ENCODE measurements around the gene IDH3G. TPM values are rescaled to one million over a fixed set of nuclear protein-coding genes. Genes with fewer than 3 reads are reported as not detected.
A peak's percentile ranks its signal among the peaks of the same experiment; 100 is the strongest.
"Not testable (repeated sequence)": the region's sequence is repeated elsewhere in the genome, so short reads cannot be mapped to it uniquely, and the experiment has no call there.

Gene IDH3G
- total and polyA plus RNA-seq, 5 donors: 60.6 to 68.6 (median 66.9) TPM

DNA sequence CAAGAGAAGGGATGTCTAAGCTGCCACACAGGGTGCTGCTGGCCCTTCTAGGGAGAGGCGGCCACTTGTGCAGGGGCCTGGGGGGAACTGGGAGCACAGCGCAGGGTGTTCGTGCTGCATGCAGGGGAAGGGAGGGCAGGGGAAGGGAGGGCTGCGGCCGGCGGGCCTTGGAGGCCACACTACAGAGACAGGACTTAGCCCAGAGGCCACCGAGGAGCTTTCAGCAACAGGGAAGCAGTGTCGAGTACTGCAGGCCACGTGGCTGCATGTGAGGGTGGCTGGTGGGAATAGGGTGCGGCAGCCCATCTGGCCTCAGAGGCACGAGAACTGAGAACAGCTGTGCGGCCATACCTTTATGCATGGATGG, 49.1 kb downstream of the IDH3G start:
- H3K4me3 ChIP-seq (ENCODE audit: low read length); H3K9me3 ChIP-seq (ENCODE audit: control insufficient read depth, low read length); DNase-seq; H3K27me3 ChIP-seq (ENCODE audit: control insufficient read depth, insufficient read depth); intact Hi-C loops (cut with DNase I); H3K27ac ChIP-seq (ENCODE audit: low read length); ATAC-seq; H3K4me1 ChIP-seq (ENCODE audit: control insufficient read depth, insufficient read depth, low read length): not testable (repeated sequence)
- WGBS: 25% methylated on average over 12 of the region's 12 CpGs

DNA sequence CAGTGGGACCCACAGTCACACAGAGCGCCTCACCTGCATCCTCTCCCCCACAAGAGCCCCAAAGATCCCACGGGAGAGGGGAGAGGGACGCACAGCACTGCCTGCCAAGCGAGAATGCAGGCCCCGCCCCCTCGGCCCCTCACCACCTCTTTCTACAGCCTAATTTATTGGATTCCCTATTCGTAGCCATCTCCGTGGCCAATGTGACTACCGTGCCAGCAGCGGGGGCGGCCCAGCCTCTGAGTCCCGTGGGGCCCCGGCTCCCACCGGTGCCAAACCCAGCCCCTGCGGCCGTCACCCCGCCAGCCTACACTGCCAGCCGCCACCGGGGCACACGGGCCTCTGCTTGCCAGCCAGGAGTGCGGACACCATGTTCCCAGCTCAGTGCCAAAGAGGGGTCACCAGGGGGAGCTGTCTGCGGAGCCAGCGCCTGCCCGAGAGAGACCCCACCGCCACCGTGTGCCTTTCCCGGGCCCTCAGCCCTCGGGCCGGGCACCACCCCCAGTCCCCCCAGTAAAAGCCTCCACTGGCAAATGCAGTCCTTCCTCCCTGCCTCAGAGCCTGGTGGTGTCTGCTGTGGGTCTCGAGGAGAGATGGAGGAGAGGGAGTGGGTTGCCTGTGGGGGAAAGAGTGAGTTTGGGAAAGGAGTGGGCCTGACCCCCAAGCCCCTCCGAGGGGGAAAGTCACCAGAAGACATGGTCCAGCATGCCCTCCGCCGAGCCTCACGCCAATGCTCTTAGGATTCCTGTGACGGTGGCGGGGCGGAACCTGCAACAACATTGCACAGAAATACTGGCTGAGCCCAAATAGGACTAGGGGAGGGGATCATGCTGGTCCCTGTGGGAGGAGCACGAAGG, 49.7 kb downstream of the IDH3G start:
- no peak overlapping the region for H3K4me3 ChIP-seq (ENCODE audit: low read length)
- H3K27me3 ChIP-seq (ENCODE audit: control insufficient read depth, insufficient read depth): no peaks in the 10 kb centered on the region
- 9% methylated on average over 38 of the region's 38 CpGs for WGBS
- peak; percentile 48 to 73 (median 68) for DNase-seq
- no peak overlapping the region for H3K27ac ChIP-seq (ENCODE audit: low read length)
- H3K9me3 ChIP-seq (ENCODE audit: control insufficient read depth, low read length): no peaks in the 10 kb centered on the region
- H3K4me1 ChIP-seq (ENCODE audit: control insufficient read depth, insufficient read depth, low read length): no peaks in the 10 kb centered on the region
- intact Hi-C loops (cut with DNase I): no loop called here
- no peak for ATAC-seq

DNA sequence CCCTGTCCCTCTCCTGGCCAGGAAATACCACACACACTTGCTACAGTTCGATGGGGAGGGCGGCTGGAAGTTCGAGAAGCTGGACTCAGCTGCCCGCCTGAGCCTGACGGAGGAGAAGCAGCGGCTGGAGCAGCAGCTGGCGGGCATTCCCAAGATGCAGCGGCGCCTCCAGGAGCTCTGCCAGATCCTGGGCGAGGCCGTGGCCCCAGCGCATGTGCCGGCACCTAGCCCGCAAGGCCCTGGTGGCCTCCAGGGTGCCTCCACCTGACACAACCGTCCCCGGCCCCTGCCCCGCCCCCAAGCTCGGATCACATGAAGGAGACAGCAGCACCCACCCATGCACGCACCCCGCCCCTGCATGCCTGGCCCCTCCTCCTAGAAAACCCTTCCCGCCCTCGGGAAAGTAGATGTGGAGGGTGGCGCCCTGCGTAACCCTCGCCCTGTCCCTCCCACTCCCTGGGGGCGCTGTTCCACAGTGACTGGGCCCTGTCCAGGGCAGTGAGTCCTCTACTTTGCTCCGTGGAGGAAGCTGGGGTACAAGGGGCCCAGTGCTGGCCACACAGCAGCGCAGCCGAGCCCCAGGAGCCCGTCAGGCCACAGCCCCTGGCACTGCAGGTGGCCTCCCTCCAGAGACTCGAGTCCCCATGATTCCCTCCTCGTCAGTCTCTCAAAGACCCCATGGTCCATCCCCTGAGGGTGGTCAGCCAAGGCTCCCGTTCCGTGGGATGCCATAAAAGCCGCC, 50.5 kb downstream of the IDH3G start:
- intact Hi-C loops (cut with DNase I); H3K27ac ChIP-seq (ENCODE audit: low read length); H3K4me3 ChIP-seq (ENCODE audit: low read length); H3K4me1 ChIP-seq (ENCODE audit: control insufficient read depth, insufficient read depth, low read length); ATAC-seq; H3K9me3 ChIP-seq (ENCODE audit: control insufficient read depth, low read length); H3K27me3 ChIP-seq (ENCODE audit: control insufficient read depth, insufficient read depth): not testable (repeated sequence)
- 44% methylated on average over 31 of the region's 35 CpGs for WGBS
- peak; percentile 74 to 91 (median 89) for DNase-seq

DNA sequence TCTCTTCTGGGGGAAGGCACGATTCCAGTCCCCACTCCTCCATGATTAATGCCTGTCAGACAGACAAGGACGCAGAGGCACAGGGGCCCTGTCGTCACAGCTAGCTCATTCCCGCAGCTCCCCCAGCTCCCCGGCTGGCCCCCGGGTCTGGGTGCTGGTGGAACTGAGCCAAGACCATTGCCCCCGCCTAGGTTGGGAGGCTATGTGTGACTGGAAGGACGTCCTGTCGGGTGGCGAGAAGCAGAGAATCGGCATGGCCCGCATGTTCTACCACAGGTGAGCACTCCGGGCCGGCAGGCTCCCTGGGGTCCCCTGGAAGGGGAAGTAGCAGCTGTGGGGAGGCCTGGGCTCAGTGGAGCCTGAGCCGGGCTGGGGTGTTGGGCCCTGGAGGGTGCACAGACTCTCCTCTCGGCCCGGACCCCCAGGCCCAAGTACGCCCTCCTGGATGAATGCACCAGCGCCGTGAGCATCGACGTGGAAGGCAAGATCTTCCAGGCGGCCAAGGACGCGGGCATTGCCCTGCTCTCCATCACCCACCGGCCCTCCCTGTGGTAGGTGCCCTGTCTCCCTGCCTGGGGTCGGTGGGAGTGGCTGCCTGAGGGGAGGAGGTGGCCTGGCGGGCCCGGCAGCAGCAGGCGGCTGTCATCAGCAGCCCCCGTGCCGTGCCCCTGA, 51.2 kb downstream of the IDH3G start:
- H3K9me3 ChIP-seq (ENCODE audit: control insufficient read depth, low read length); H3K27me3 ChIP-seq (ENCODE audit: control insufficient read depth, insufficient read depth); H3K27ac ChIP-seq (ENCODE audit: low read length); ATAC-seq; intact Hi-C loops (cut with DNase I); H3K4me3 ChIP-seq (ENCODE audit: low read length); H3K4me1 ChIP-seq (ENCODE audit: control insufficient read depth, insufficient read depth, low read length): not testable (repeated sequence)
- 69% methylated on average over 30 of the region's 32 CpGs for WGBS
- peak in 1 of 3 donors; percentile 51 for DNase-seq

DNA sequence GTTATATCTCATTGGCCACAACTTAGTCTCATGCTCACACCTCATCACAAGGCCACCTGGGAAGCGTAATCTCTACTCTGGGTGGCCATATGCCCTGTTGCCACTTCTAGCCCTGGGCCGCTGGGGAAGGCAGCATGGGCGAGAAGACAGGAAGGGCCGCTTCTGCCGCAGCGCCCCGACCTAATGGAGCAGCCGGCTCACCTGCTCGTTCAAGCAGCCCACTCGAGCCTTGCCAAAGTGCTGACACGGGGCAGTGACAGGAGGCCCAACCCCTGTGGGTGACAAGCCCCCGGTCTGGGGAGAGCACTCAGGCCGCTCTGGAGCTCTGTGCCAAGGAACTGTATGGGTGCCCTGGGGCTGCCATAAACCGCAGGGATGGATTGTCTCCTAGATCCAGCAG, 52.1 kb downstream of the IDH3G start:
- intact Hi-C loops (cut with DNase I); ATAC-seq: not testable (repeated sequence)
- 96% methylated on average over 14 of the region's 14 CpGs for WGBS

DNA sequence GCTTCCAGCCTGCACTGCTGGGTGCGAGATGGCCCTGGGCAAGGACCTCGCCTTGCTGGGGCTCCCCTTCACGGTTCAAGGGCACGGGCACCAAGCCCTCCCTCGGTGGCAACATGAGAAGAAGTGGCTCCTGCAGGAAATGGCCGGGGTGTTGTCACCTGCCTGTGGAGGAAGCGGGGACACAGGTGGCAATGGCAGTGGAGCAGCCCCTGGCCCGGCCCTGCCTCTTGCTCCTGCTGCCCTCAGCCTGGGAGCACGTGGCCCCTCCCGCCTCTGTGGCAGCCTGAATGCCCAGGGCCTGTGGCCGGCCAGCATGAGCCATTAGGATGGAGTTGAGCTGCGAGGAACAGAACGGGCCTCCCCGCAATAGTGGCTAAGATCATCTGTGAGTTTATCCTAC, 52.7 kb downstream of the IDH3G start:
- ATAC-seq: no peak
- no peaks in the 10 kb centered on the region for H3K9me3 ChIP-seq (ENCODE audit: control insufficient read depth, low read length)
- no peak overlapping the region for H3K27ac ChIP-seq (ENCODE audit: low read length)
- H3K4me3 ChIP-seq (ENCODE audit: low read length): no peak overlapping the region
- no peaks in the 10 kb centered on the region for H3K27me3 ChIP-seq (ENCODE audit: control insufficient read depth, insufficient read depth)
- H3K4me1 ChIP-seq (ENCODE audit: control insufficient read depth, insufficient read depth, low read length): no peaks in the 10 kb centered on the region
- WGBS: 93% methylated on average over 14 of the region's 14 CpGs
- DNase-seq: peak in 1 of 3 donors; percentile 48
- intact Hi-C loops (cut with DNase I): no loop called here

More for the DNA sequence above, 52.1 kb downstream of the IDH3G start:
- not testable (repeated sequence) for H3K27ac ChIP-seq (ENCODE audit: low read length); H3K27me3 ChIP-seq (ENCODE audit: control insufficient read depth, insufficient read depth); H3K4me3 ChIP-seq (ENCODE audit: low read length); H3K4me1 ChIP-seq (ENCODE audit: control insufficient read depth, insufficient read depth, low read length); H3K9me3 ChIP-seq (ENCODE audit: control insufficient read depth, low read length)
- DNase-seq: peak in 1 of 3 donors; percentile 42

DNA sequence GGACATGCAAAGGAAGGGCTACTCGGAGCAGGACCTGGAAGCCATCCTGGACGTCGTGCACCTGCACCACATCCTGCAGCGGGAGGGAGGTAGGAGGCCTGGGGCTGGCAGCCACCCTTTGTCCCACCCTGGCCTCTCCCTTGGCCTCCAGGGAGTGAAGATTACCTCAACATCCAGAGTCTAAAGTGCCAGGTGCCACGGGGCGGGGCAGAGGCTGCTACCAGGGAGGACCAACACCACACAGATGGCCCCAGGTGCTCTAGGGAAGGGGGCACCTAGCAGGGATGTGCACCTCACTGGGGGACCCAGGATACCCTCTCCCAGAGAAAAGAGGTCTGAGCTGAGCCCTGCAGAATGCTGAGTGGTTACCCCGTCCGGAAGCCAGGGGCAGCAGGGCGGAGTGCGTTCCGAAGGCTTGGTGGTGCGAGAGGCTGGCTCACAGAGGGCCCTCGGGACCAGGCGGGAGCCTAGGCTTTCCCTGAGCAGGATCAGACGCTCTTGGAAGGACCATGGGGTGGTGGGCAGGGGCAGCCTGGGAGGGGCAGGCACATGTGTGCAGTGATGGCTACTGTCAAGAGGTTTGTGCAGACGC, 53.4 kb downstream of the IDH3G start:
- intact Hi-C loops (cut with DNase I): no loop called here
- DNase-seq (peak in 2 of 3 donors; percentile 46 to 49), ATAC-seq (no peak)
- H3K27ac ChIP-seq (ENCODE audit: low read length): no peak overlapping the region
- no peaks in the 10 kb centered on the region for H3K4me1 ChIP-seq (ENCODE audit: control insufficient read depth, insufficient read depth, low read length)
- 85% methylated on average over 16 of the region's 16 CpGs for WGBS
- H3K27me3 ChIP-seq (ENCODE audit: control insufficient read depth, insufficient read depth): no peaks in the 10 kb centered on the region
- H3K9me3 ChIP-seq (ENCODE audit: control insufficient read depth, low read length): no peaks in the 10 kb centered on the region
- H3K4me3 ChIP-seq (ENCODE audit: low read length): no peak overlapping the region

DNA sequence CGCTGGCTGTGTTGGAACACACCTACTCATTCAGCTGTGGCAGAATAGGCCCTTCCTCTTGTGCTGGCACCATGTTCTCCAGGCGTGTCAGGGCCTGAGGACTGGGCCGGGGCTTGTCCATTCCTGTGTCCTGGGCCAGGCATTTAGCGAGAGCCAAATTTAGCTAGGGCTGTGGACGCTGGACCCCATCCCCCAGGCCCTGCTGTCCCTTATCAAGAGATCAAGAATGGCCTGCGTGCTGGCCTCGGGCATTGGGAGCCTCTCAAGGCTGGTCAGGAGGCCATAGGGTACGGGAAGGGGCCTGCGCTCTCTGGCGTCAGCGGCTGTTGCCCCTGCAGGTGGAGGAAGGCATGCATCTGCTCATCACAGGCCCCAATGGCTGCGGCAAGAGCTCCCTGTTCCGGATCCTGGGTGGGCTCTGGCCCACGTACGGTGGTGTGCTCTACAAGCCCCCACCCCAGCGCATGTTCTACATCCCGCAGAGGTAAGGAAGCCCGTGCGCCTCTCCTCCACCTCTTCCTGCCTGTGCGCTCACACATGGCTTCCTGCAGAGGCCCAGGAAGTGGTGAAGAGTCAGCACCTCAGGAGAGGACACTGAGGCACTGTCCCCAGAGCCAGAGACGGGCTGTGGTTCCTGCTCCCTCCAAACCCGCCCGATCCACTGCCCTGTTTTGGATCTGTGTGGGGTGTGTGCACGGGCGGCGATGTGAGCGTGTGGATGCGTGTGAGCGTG, 54.3 kb downstream of the IDH3G start:
- ATAC-seq: peak in 1 of 2 donors; percentile 32
- 84% methylated on average over 29 of the region's 29 CpGs for WGBS
- Histone ChIP-seq H3K27me3 (ENCODE audit: control insufficient read depth, insufficient read depth) (no peaks in the 10 kb centered on the region), H3K9me3 (ENCODE audit: control insufficient read depth, low read length) (no peaks in the 10 kb centered on the region), H3K4me3 (ENCODE audit: low read length) (no peak overlapping the region), H3K4me1 (ENCODE audit: control insufficient read depth, insufficient read depth, low read length) (no peaks in the 10 kb centered on the region), H3K27ac (ENCODE audit: low read length) (no peak overlapping the region)
- peak in 2 of 3 donors; percentile 43 to 46 for DNase-seq
- intact Hi-C loops (cut with DNase I): no loop called here

DNA sequence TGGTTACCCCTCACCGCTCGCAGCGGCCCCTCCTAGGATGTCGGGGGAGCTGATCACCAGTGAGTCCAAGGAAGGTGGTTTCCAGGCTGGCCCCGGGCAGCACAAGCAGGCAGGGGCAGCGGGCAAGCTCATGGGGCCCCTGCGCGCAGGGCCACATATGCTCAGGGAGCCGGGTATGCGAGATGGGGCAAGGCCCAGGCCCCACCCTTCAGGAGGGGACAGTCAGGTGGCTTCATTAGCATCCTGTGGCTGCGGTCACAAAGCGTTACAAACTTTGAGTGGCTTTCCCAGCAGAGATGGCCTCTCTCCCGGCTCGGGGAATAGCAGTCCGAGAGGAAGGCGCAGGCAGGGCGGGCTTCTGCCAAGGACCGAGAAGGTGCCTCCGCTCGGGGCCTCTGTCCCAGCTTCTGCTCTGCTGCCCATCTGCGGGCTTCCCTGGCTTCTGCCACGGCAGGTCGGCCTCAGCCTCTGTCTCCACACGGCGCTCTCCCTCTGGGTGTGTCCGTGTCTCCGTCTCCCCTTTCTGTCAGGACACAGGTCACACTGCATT, 56.0 kb downstream of the IDH3G start:
- Histone ChIP-seq H3K4me3 (ENCODE audit: low read length) (no peak overlapping the region), H3K27me3 (ENCODE audit: control insufficient read depth, insufficient read depth) (no peaks in the 10 kb centered on the region), H3K4me1 (ENCODE audit: control insufficient read depth, insufficient read depth, low read length) (no peaks in the 10 kb centered on the region), H3K9me3 (ENCODE audit: control insufficient read depth, low read length) (no peaks in the 10 kb centered on the region), H3K27ac (ENCODE audit: low read length) (no peak overlapping the region)
- peak in 1 of 3 donors; percentile 41 for DNase-seq
- 94% methylated on average over 25 of the region's 27 CpGs for WGBS
- no peak for ATAC-seq
- intact Hi-C loops (cut with DNase I): no loop called here

DNA sequence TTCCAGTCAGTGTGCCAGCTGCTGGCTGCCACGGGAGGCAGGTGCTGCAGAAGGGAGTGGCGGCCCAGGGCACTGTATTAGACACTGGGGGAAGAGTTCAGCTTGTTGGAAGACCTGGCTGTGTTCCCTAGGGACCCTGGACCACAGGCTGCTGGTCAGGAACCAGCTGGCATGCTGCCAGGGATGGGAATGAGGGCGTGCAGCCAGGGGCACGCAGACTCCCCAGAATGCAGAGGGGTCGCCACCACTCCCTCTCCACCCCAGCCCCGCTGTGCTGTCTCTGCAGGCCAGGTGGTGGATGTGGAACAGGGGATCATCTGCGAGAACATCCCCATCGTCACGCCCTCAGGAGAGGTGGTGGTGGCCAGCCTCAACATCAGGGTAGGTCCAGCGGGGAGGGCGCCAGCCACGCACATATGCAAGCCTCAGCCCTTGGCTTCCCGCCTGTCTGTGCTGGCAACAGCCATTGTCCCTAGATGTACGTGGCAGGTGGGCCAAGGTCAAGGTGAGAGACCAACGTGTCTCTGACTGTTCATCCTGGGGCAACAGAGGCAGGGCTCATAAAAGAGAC, 57.2 kb downstream of the IDH3G start:
- no peaks in the 10 kb centered on the region for H3K9me3 ChIP-seq (ENCODE audit: control insufficient read depth, low read length)
- no peak overlapping the region for H3K4me3 ChIP-seq (ENCODE audit: low read length)
- ATAC-seq: no peak
- WGBS: 86% methylated on average over 15 of the region's 15 CpGs
- no peak overlapping the region for H3K27ac ChIP-seq (ENCODE audit: low read length)
- DNase-seq: peak in 1 of 3 donors; percentile 51
- H3K4me1 ChIP-seq (ENCODE audit: control insufficient read depth, insufficient read depth, low read length): no peaks in the 10 kb centered on the region
- no peaks in the 10 kb centered on the region for H3K27me3 ChIP-seq (ENCODE audit: control insufficient read depth, insufficient read depth)
- intact Hi-C loops (cut with DNase I): no loop called here

Data from right cardiac atrium (tissue), 5 donors.